KMS-11 (cell line): Measurements from ENCODE around the gene CA12.

Source experiments
- H2AFZ ChIP-seq: fragments of 200-600 bp; sonication (generic); 2 replicates; pipeline ENCODE4 v1.6.1; 2016; ENCODE audit warnings: antibody characterized with exemption, mixed run types, low read depth
- H3K27ac ChIP-seq: fragments of 200-600 bp; sonication (generic); 2 replicates; pipeline ENCODE4 v1.6.1; 2016; ENCODE audit warnings: mild to moderate bottlenecking, mixed run types
- H3K27me3 ChIP-seq: fragments of 200-600 bp; sonication (generic); 2 replicates; pipeline ENCODE4 v1.6.1; 2017; ENCODE audit warnings: mild to moderate bottlenecking, low read depth, mixed run types, moderate library complexity; ENCODE audit not compliant: insufficient read depth
- H3K36me3 ChIP-seq: fragments of 200-600 bp; sonication (generic); 2 replicates; pipeline ENCODE4 v1.6.1; 2017; ENCODE audit warnings: mild to moderate bottlenecking, mixed run types; ENCODE audit not compliant: insufficient read depth
- H3K4me1 ChIP-seq: fragments of 200-600 bp; sonication (generic); 2 replicates; pipeline ENCODE4 v1.6.1; 2016; ENCODE audit warnings: mild to moderate bottlenecking, low read depth, mixed run types; ENCODE audit not compliant: poor library complexity, severe bottlenecking
- H3K4me2 ChIP-seq: fragments of 200-600 bp; sonication (generic); 2 replicates; pipeline ENCODE4 v1.7.0; 2016; ENCODE audit warnings: mild to moderate bottlenecking, mixed run types
- H3K4me3 ChIP-seq: fragments of 200-600 bp; sonication (generic); IDR thresholded peaks from 2 replicates; pipeline ENCODE4 v1.6.1; 2017; ENCODE audit warnings: low read depth, low read length, mixed read lengths; ENCODE audit not compliant: insufficient read depth
- H3K79me2 ChIP-seq: fragments of 200-600 bp; sonication (generic); 2 replicates; pipeline ENCODE4 v1.6.1; 2016; ENCODE audit warnings: low read depth, mixed run types; ENCODE audit not compliant: insufficient read depth
- H3K9ac ChIP-seq: fragments of 200-600 bp; sonication (generic); 2 replicates; pipeline ENCODE4 v1.6.1; 2016; ENCODE audit warnings: mild to moderate bottlenecking, mixed run types
- H4K20me1 ChIP-seq: fragments of 200-600 bp; sonication (generic); 2 replicates; pipeline ENCODE4 v1.6.1; 2016; ENCODE audit warnings: mild to moderate bottlenecking, mixed run types; ENCODE audit not compliant: insufficient read depth
- CTCF ChIP-seq: fragments of 200-600 bp; sonication (generic); conservative IDR thresholded peaks from 2 replicates; pipeline ENCODE4 v1.6.1; 2017; ENCODE audit warnings: low read depth, mild to moderate bottlenecking, antibody characterized with exemption, low read length, moderate library complexity, mixed read lengths

The CA12 gene

GRCh38 chr15:63372753-63373152 lies 8.9 kb downstream of the CA12 start:
- Histone ChIP-seq H4K20me1 (no peaks in the 10 kb centered on the region), H3K9ac (no peak overlapping the region), H3K27ac (no peak overlapping the region), H3K36me3 (no peaks in the 10 kb centered on the region), H3K4me2 (no peak overlapping the region), H3K79me2 (no peaks in the 10 kb centered on the region), H3K4me3 (no peak overlapping the region), H3K27me3 (no peaks in the 10 kb centered on the region), H2AFZ (no peak overlapping the region), H3K4me1 (no peaks in the 10 kb centered on the region)
- TF ChIP-seq CTCF: no peak

- no peak for TF ChIP-seq CTCF
- Histone ChIP-seq H3K27ac (no peak overlapping the region), H4K20me1 (no peaks in the 10 kb centered on the region), H3K36me3 (no peaks in the 10 kb centered on the region), H3K9ac (no peak overlapping the region), H3K79me2 (no peaks in the 10 kb centered on the region), H3K4me1 (no peaks in the 10 kb centered on the region), H3K27me3 (no peaks in the 10 kb centered on the region), H2AFZ (no peak overlapping the region), H3K4me3 (no peak overlapping the region), H3K4me2 (no peak overlapping the region)
Measured at GRCh38 chr15:63372018-63372705, 9.5 kb downstream of the CA12 start.

- TF ChIP-seq CTCF: no peak
- H3K4me1 ChIP-seq: no peaks in the 10 kb centered on the region
- no peak overlapping the region for H3K4me3 ChIP-seq
- H3K27ac ChIP-seq: no peak overlapping the region
- no peaks in the 10 kb centered on the region for H3K36me3 ChIP-seq
- no peaks in the 10 kb centered on the region for H3K79me2 ChIP-seq
- H3K9ac ChIP-seq: no peak overlapping the region
- H2AFZ ChIP-seq: no peak overlapping the region
- H4K20me1 ChIP-seq: no peaks in the 10 kb centered on the region
- no peak overlapping the region for H3K4me2 ChIP-seq
- H3K27me3 ChIP-seq: no peaks in the 10 kb centered on the region
Measured at GRCh38 chr15:63371297-63371918, 10.2 kb downstream of the CA12 start.

GRCh38 chr15:63370764-63371163 lies 10.9 kb downstream of the CA12 start:
- H3K4me2 ChIP-seq: no peak overlapping the region
- H3K9ac ChIP-seq: no peak overlapping the region
- no peaks in the 10 kb centered on the region for H4K20me1 ChIP-seq
- no peaks in the 10 kb centered on the region for H3K4me1 ChIP-seq
- no peak overlapping the region for H3K4me3 ChIP-seq
- H2AFZ ChIP-seq: no peak overlapping the region
- no peaks in the 10 kb centered on the region for H3K27me3 ChIP-seq
- no peak overlapping the region for H3K27ac ChIP-seq
- H3K79me2 ChIP-seq: no peaks in the 10 kb centered on the region
- TF ChIP-seq CTCF: no peak
- H3K36me3 ChIP-seq: no peaks in the 10 kb centered on the region
